HFFc6 (cell line): ENCODE data around the gene POLR3A. TPM values are rescaled to one million over a fixed set of nuclear protein-coding genes. Genes with fewer than 3 reads are reported as not detected.

Source experiments
- DNase-seq: peaks from one replicate; pipeline ENCODE4 v3.0.0-alpha.2; 2018
- H3K27ac Mint-ChIP-seq: 2 replicates; pipeline ENCODE4 v1.8.0; 2020; ENCODE audit warnings: mild to moderate bottlenecking, mixed read lengths
- H3K27me3 Mint-ChIP-seq: 2 replicates; pipeline ENCODE4 v1.8.0; 2021; ENCODE audit warnings: mild to moderate bottlenecking, moderate library complexity, mixed read lengths; ENCODE audit not compliant: insufficient read depth
- H3K36me3 Mint-ChIP-seq: 2 replicates; pipeline ENCODE4 v1.8.0; 2021; ENCODE audit warnings: low read depth, mixed read lengths
- H3K4me1 Mint-ChIP-seq: 2 replicates; pipeline ENCODE4 v1.8.0; 2020; ENCODE audit warnings: low read depth, mixed read lengths
- H3K4me3 Mint-ChIP-seq: 2 replicates; pipeline ENCODE4 v1.8.0; 2020; ENCODE audit warnings: mild to moderate bottlenecking, moderate library complexity, mixed read lengths
- H3K9me3 Mint-ChIP-seq: 2 replicates; pipeline ENCODE4 v1.8.0; 2020; ENCODE audit warnings: mild to moderate bottlenecking, mixed read lengths
- total RNA-seq, 6 experiments: library from RNA; stranded (reverse); fragmentation: NEBNext Ultra II Directional; extraction: Animal tissue kit (Norgen Biotek cat#: 25700); gene quantifications; 2 replicates in 1 of 6; 3 replicates in 5 of 6; pipeline ENCODE4 v1.2.3, GENCODE V29; 2021
- TF ChIP-seq, protein P1 (sequence below): fragments of 200-600 bp; sonication (generic); IDR thresholded peaks from 2 replicates; pipeline ENCODE4 v1.5.0; 2021; ENCODE audit warnings: antibody characterized with exemption, mild to moderate bottlenecking

Gene POLR3A
- total RNA-seq, 6 experiments from 2014 or later, result 18.0 to 21.0 (median 19.8) TPM

DNA sequence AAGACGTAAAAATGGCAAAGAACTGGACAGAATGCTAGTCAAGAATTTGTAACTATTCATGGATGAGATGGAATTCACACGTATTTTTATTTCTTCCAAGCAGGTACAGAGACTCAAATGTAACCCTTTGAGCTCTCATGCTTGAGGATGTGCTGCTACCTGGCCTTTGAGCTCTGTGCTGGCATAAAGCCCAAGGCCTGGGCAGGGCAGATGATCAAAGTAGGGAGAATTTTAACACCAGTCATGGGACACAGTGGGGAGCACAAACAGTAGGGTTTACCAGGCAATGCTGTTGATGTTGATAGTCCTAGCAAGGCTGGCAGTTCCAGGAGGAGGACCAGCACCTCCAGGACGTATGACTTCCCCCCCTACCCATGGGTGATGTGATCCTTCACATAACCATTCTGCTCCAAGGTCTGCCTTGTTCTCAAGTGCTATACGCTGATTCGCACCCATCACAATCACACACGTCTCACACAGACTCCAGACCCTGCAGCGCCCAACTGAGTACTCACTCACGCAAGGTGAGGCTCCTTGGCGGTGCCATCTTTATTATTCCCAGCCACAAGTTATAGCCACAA is 54.1 kb downstream of the POLR3A start:
- H3K27me3 Mint-ChIP-seq, result no peaks in the 10 kb centered on the region
- H3K9me3 Mint-ChIP-seq, result no peaks in the 10 kb centered on the region
- no peak overlapping the region; the same call in 1 of the 2 replicates for H3K27ac Mint-ChIP-seq
- no peak overlapping the region for H3K4me3 Mint-ChIP-seq
- TF ChIP-seq, protein P1, sequence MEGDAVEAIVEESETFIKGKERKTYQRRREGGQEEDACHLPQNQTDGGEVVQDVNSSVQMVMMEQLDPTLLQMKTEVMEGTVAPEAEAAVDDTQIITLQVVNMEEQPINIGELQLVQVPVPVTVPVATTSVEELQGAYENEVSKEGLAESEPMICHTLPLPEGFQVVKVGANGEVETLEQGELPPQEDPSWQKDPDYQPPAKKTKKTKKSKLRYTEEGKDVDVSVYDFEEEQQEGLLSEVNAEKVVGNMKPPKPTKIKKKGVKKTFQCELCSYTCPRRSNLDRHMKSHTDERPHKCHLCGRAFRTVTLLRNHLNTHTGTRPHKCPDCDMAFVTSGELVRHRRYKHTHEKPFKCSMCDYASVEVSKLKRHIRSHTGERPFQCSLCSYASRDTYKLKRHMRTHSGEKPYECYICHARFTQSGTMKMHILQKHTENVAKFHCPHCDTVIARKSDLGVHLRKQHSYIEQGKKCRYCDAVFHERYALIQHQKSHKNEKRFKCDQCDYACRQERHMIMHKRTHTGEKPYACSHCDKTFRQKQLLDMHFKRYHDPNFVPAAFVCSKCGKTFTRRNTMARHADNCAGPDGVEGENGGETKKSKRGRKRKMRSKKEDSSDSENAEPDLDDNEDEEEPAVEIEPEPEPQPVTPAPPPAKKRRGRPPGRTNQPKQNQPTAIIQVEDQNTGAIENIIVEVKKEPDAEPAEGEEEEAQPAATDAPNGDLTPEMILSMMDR, result no peak
- no peak for DNase-seq
- H3K36me3 Mint-ChIP-seq, result peaks cover 38% of the 10 kb centered on the region
- H3K4me1 Mint-ChIP-seq, result peaks cover 41% of the 10 kb centered on the region

DNA sequence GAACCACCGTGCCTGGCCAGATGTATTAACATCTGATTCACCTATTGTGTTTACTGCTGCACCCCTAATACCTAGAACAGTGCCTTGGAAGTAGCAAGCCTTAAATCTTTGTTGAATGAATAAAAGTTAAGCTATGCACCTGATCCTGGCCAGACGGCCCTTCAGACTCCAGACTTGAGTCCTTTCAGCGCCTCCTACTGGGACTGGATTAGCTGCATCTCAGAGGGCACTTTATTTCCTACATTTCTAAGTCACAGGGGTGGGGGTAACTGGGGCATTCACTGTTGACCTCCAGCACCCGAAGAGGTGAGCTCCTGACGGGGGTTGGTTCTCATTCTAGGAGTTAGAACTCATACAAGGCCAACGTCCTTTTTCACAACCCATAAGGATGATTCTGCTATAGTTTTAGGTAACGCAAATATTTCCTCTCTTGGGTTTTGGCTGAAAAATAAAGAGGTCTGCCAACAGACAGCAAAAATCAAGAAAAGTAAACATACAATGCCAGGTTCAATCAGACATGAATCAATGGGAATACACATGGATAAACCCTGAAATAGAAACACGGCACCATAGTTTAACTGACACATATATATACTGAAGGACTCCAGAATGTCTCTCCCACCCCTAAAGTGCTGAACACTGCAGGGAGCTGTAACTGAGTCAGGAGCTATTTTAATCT is 54.8 kb downstream of the POLR3A start:
- Mint-ChIP-seq H3K27ac (no peak overlapping the region; the same call in 1 of the 2 replicates), H3K4me1 (peaks cover 41% of the 10 kb centered on the region), H3K27me3 (no peaks in the 10 kb centered on the region), H3K36me3 (peaks cover 31% of the 10 kb centered on the region), H3K4me3 (no peak overlapping the region), H3K9me3 (no peaks in the 10 kb centered on the region)
- TF ChIP-seq, protein P1, result peak; percentile 71
- DNase-seq, result no peak

DNA sequence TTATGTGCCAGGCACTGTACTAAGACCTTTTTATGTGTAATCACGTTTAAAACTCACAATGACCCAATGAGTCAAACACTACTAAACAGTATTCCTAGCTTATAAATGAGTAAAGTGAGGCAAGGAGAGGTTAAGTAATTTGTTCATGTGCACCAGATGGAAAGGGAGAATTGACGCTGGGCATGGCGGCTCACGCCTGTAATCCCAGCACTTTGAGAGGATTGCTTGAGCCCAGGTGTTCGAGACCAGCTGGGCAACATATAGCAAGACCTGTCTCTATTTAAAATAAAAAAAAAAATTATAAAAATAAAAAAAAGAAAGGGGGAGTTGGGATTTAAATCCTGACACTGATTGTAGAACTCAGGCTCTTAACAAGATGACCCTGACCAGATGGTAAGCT is 56.0 kb downstream of the POLR3A start:
- no peaks in the 10 kb centered on the region for H3K9me3 Mint-ChIP-seq
- DNase-seq, result no peak
- H3K4me1 Mint-ChIP-seq, result peaks cover 41% of the 10 kb centered on the region
- no peak overlapping the region for H3K4me3 Mint-ChIP-seq
- peaks cover 30% of the 10 kb centered on the region for H3K36me3 Mint-ChIP-seq
- H3K27me3 Mint-ChIP-seq, result no peaks in the 10 kb centered on the region
- TF ChIP-seq, protein P1, result no peak
- H3K27ac Mint-ChIP-seq, result no peak overlapping the region

DNA sequence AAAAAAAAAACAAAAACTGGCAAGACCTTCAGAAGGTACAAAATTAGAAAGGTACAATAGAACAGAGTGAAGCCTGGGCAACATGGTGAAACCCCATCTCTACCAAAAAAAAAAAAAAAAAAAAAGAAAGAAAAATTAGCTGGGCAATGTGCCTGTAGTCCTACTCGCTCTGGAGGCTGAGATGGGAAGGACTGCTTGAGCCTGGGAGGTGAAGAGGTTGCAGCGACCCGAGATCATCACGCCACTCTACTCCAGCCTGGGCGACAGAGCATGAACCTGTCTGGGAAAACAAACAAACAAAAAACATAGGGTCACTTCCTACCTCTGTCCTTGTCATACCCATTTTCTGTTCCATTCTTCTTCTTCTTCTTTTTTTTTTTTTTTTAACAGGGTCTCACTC is 57.2 kb downstream of the POLR3A start:
- Mint-ChIP-seq H3K9me3 (no peaks in the 10 kb centered on the region), H3K27ac (peak overlapping the region; percentile 91; the same call in 1 of the 2 replicates), H3K4me3 (no peak overlapping the region), H3K4me1 (peaks cover 41% of the 10 kb centered on the region), H3K36me3 (peaks cover 19% of the 10 kb centered on the region), H3K27me3 (no peaks in the 10 kb centered on the region)
- TF ChIP-seq, protein P1, result no peak
- no peak for DNase-seq

DNA sequence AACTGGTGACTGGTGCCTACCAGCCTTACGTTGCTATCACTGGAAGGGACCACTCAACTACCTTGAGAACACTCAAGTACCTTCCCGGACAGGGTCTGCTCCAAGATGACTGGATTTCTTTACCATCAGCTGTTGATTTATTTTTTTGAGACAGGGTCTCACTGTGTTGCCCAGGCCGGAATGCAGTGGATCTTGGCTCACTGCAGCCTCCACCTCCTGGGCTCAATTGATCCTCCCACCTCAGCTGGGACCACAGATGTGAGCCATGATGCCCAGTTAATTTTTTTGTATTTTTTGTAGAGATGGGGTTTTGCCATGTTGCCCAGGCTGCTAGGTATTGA is 57.5 kb downstream of the POLR3A start:
- peak overlapping the region; percentile 91 for H3K27ac Mint-ChIP-seq
- H3K27me3 Mint-ChIP-seq, result no peaks in the 10 kb centered on the region
- no peak for DNase-seq
- H3K4me1 Mint-ChIP-seq, result peaks cover 41% of the 10 kb centered on the region
- peak overlapping the region; percentile 78; the same call in 1 of the 2 replicates for H3K4me3 Mint-ChIP-seq
- TF ChIP-seq, protein P1, result no peak
- H3K9me3 Mint-ChIP-seq, result no peaks in the 10 kb centered on the region
- peaks cover 17% of the 10 kb centered on the region for H3K36me3 Mint-ChIP-seq
